ENCODE data around the gene ELL.

Gene ELL

DNA sequence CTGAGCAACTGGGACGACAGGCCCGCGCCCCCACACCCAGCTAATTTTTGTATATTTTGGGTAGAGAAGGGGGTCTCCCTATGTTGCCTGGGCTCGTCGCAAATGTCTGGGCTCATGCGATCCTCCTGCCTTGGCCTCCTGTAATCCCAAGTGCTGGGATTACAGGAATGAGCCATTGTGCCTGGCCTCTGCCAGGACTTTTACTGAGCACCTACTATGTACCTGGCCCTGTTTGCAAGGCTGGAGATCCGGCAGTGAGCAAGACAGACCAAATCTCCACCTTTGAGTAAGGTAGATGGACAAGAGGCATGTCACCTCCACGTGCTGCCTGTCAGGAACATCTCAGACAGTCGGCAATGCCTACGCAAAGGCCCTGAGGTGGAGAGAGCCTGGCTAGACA lies 14.6 kb upstream of the ELL start:
- DNase-seq: no peak
- H3K4me3 ChIP-seq (ENCODE audit: low read depth, low read length): no peak overlapping the region
- no peak for TF ChIP-seq CTCF (IDR thresholded peaks at IDR 0.05; ENCODE audit: low read depth, low read length)
- H3K36me3 ChIP-seq: peaks cover 38% of the 10 kb centered on the region
- H3K27me3 ChIP-seq: no peaks in the 10 kb centered on the region
- H3K4me1 ChIP-seq: no peaks in the 10 kb centered on the region
- H3K9me3 ChIP-seq: no peaks in the 10 kb centered on the region

- Histone ChIP-seq H3K36me3 (peaks cover 23% of the 10 kb centered on the region), H3K9me3 (no peaks in the 10 kb centered on the region), H3K4me1 (no peaks in the 10 kb centered on the region), H3K4me3 (ENCODE audit: low read depth, low read length) (no peak overlapping the region), H3K27me3 (no peaks in the 10 kb centered on the region)
- no peak for DNase-seq
- TF ChIP-seq CTCF (IDR thresholded peaks at IDR 0.05; ENCODE audit: low read depth, low read length): no peak
These were observed 11.2 kb upstream of the ELL start for GRCh38 chr19:18533058-18533457.

GRCh38 chr19:18532168-18532890 lies 10.5 kb upstream of the ELL start:
- no peak for DNase-seq
- no peak for TF ChIP-seq CTCF (IDR thresholded peaks at IDR 0.05; ENCODE audit: low read depth, low read length)
- H3K27me3 ChIP-seq: no peaks in the 10 kb centered on the region

GRCh38 chr19:18531485-18531884 lies 9.6 kb upstream of the ELL start:
- no peaks in the 10 kb centered on the region for H3K27me3 ChIP-seq
- H3K4me1 ChIP-seq: no peaks in the 10 kb centered on the region
- DNase-seq: no peak
- no peaks in the 10 kb centered on the region for H3K9me3 ChIP-seq
- TF ChIP-seq CTCF (IDR thresholded peaks at IDR 0.05; ENCODE audit: low read depth, low read length): no peak
- no peak overlapping the region for H3K4me3 ChIP-seq (ENCODE audit: low read depth, low read length)
- H3K36me3 ChIP-seq: peaks cover 12% of the 10 kb centered on the region

More at GRCh38 chr19:18532168-18532890, 10.5 kb upstream of the ELL start:
- Histone ChIP-seq H3K9me3 (no peaks in the 10 kb centered on the region), H3K4me3 (ENCODE audit: low read depth, low read length) (no peak overlapping the region), H3K4me1 (no peaks in the 10 kb centered on the region), H3K36me3 (peaks cover 17% of the 10 kb centered on the region)

DNA sequence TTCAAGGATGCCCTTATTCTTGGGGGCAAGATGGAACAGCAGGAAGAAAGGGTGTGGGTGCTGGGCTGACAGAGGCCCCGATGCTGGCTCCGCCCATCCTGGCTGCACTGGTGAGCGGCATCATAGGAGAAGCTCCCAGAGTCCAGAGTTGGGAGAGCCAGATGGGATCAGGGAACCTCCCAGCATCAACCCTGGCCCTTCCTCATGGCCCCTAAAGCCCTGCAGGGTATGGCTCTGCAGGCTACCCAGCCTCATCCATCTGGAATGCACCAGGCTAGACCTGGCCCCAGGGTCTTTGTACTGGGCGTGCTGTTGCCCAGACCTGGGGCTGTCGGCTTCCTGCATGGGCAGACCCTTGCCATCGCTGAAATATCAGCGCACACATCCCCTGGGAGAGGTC lies 7.9 kb upstream of the ELL start:
- H3K36me3 ChIP-seq: peaks cover 11% of the 10 kb centered on the region
- TF ChIP-seq CTCF (IDR thresholded peaks at IDR 0.05; ENCODE audit: low read depth, low read length): no peak
- no peaks in the 10 kb centered on the region for H3K4me1 ChIP-seq
- H3K27me3 ChIP-seq: no peaks in the 10 kb centered on the region
- H3K4me3 ChIP-seq (ENCODE audit: low read depth, low read length): no peak overlapping the region
- H3K9me3 ChIP-seq: no peaks in the 10 kb centered on the region
- peak; percentile 57 for DNase-seq

GRCh38 chr19:18526316-18526715 lies 4.4 kb upstream of the ELL start:
- peaks cover 1% of the 10 kb centered on the region; the same call in 1 of the 2 replicates for H3K36me3 ChIP-seq
- H3K4me3 ChIP-seq (ENCODE audit: low read depth, low read length): no peak overlapping the region
- no peaks in the 10 kb centered on the region for H3K9me3 ChIP-seq
- no peak for TF ChIP-seq CTCF (IDR thresholded peaks at IDR 0.05; ENCODE audit: low read depth, low read length)
- no peaks in the 10 kb centered on the region for H3K27me3 ChIP-seq
- DNase-seq: no peak
- H3K4me1 ChIP-seq: no peaks in the 10 kb centered on the region
